Measurements from ENCODE around the gene CACNA1I.

Gene CACNA1I

DNA sequence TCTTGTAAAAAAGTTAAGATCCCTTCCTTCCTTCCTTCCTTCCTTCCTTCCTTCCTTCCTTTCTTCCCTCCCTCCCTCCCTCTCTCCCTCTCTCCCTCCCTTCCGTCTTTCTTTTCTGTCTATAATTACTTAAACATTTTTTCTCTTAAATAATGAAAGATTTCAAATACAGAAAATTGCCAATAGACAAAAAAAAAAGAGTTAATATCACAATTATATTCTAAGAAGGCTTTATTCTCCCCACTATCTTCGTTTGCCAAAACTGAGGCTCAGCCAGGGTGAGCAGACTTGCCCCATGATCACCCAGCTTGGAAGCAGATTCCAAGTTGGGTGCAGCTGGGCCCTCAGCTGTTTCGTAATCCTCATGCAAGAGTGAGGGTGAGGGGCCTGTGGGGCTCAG, 327 bp upstream of the CACNA1I start:
- DNase-seq = no peak

DNA sequence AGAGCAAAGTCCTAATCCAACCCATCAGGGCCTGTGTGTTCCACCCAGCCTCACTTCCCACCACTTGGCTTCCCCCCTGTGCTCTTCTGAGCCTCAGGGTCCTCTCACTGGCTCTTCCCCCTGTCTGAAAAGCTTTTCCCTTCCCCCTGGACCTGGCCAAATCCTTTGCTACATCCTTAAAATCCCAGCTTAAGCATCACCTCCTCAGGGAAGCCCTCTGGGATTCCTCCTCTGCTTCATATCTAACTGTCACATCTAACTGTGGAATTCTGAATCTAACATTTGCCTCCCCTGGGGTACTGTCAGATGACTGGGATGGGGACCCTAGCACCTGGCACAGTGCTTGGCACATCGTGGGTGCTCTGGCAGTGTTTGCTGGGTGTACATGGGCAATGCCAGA, 985 bp downstream of the CACNA1I start:
- no peak for DNase-seq

GRCh38 chr22:39574779-39575551, 4.4 kb downstream of the CACNA1I start:
- DNase-seq = no peak

DNA sequence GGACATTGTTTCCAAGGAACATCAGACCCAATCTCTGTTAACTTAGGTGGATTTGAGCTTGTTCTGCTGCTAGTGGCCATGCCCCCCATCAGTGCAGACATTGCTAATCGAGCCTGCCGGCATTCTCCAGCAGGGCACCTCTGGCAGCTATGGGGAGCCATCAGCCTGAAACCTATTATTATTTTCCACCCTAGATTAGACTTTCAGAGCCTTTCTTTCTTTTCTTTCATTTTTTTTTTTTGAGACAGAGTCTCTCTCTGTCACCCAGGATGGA, 4.9 kb downstream of the CACNA1I start:
- no peak for DNase-seq

DNA sequence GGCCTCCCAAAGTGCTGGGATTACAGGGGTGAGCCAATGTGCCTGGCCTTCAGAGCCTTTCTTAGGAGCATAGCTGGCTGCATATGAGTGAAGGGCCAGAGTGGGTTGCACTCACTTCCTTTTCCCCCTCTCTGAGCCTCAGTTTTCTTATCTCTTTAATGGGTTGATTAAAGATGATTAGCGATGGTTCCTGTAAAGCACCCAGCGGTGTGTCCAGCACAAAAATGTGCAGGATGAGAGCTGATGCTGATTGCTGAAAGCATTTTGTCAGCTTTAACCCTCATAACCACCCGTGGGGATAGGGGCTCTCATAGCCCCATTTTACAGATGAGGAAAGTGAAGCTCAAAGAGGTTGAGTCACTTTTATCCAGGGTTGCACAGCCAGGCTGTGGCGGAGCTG, 5.5 kb downstream of the CACNA1I start:
- no peak for DNase-seq

DNA sequence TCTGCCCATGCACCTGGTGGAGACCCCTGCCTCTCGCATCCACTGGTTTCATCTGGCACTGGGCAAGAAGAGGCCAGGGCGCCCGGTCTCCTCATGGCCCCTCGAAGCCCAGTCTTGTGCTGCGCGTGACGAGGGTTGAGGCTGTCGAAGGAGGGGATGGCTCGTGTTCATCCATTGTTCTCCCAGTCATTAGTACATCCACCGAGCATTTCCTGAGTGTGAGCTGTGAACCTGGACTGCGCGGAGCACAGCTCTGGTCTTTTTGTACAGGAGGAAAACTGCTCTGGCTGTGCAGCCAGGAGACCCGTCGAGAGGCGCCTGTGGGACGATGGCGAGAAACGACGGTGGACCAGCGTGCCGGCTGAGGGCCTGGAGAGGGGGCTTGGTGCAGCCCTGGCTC, 6.8 kb downstream of the CACNA1I start:
- no peak for DNase-seq

GRCh38 chr22:39577900-39578299, 7.3 kb downstream of the CACNA1I start:
- no peak for DNase-seq

DNA sequence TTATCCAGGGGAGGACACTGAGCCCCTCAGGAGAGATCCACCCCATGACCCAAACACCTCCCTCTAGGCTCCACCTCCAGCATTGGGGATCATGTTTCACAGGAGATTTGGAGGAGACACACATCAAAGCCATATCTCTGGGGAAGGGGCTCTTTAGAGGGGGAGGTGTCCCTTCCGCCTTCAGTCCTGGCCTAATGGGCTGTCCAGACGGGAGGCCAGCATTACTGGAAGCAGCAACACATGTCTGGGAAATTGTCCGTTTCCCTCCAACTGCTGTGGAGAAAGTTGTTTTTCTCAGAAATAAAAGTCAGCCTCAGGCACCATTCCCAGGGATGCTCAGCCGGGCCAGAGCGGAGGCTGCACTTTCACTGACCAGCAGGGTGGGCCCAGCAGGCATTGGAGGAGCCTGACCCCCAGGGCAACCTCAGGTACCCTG, 9.5 kb downstream of the CACNA1I start:
- no peak for DNase-seq

DNA sequence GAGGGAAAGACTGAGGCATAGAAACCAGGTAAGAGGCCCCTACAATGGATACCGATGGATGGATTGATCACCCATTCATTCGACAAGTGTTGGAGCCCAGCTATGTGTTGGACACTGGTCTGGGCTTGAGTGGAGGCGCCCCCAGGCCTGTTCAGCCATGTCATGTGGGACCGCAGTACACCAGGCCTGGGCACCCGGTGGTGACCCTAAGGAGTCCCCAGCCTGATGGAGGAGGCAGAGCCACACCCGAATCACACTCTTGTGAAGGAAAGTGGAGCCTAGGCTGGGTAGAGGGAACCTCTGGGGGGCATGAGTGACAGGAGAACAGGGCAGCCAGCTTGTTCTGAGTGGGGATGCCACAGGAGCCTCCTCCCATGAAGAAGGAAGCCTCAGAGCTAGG, 10.2 kb downstream of the CACNA1I start:
- no peak for DNase-seq

DNA sequence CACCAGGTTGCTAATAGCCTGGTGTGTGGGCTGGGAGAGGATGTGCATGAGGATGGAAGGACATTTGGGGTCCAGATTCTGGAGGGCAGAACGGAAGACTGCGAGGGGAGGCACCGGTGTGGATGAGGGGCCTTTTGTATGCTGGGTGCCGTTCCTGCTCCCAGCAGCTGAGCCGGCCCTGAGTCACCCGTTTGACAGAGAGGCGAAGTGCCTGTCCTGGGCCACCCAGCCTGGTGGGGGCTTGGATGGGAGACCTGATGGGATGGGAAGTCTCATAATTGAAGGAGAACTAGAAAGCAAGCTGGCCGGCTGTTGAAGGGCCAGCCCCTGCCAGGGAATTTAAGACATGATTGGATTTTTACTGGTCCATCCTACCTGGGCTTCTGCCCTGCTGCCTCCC, 10.8 kb downstream of the CACNA1I start:
- DNase-seq = no peak

DNA sequence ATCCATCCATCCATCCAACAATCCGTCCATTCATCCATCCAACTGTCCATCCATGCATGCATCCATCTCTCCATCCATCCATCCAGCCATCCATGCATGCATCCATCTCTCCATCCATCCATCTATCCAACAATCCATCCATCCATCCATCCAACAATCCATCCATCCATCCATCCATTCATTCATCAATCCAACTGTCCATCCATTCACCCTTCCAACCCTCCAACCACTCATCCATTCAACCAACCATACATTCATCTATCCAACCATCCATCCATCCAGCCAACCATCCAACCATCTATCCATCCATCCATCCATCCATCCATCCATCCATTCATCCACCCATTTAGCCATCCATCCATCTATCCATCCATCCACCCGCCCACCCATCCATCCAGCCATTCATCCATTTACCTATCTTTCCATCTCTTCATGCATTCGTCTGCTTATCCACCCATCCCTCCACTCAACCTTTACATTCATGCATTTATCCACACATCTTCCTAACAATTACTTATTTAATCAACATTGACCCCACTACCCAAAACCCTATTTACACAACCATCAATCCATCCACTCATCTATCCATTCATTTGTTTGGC, 12.6 kb downstream of the CACNA1I start:
- DNase-seq = no peak

DNA sequence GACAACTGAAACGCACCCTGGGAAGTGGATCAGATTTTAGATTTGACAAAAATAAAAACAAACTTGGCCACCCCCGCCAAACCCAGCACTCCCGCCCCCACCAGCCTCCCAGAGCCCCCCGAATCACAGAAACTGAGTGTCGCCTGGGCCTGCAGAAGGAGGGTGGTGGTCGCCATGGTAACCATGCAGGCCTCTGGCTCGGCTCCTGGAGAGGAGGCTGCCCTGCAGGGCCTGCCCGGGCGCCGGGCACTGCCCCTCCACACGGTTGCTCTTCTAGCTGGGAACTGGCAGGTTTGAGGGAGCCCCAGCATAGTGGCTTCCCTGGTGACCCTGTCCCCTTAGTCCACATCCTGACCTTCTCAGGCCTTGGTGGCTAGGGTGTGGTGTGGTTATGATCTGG, 19.3 kb downstream of the CACNA1I start:
- DNase-seq = no peak

DNA sequence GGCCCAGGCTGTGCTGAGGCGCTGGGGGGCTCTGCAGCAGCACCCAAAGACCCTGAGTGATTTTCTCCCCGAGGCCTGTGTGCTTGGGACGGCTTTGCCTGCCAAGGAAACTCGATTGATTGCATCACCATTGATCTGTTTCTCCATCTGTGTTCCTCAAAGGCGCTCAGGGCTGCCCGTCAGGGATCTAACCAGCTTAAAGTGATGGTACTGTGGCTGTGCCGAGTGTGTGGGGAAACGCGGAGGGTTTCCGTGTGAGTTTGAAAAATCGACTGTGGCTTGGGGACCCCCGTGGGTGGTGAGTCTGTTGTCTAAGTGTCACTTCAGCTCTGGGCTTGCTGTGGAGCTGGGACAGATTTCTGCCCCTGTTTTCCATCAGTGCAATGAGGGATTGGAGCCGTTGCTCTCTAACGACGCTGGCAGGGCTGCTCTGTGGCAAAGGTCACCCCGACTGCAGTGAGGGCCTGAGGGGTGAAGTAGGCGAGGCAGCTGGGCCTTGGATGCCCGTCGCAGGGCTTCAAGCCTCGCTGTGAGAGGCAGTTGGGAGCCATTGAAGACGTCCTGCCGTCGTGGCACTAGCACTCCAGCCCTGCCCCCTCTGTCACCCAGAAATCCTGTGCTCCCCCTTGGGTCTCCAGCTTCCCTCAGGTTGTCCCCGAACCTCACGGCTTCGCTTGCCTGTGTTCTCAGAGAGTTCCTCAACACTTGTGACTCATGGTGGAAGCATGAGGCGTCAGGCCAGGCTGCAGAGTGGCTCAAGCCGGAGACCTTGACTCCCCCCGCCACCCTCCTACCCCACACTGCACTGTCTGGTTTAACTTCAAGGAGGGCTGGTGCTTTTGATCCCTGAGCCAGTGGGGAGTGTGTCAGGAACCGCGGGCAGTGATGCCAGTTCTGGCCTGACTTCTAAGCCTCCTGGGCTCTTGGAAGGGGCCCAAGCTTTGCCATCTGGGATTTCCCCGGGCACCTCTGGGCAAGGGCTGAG, 21.8 kb downstream of the CACNA1I start:
- DNase-seq = no peak

DNA sequence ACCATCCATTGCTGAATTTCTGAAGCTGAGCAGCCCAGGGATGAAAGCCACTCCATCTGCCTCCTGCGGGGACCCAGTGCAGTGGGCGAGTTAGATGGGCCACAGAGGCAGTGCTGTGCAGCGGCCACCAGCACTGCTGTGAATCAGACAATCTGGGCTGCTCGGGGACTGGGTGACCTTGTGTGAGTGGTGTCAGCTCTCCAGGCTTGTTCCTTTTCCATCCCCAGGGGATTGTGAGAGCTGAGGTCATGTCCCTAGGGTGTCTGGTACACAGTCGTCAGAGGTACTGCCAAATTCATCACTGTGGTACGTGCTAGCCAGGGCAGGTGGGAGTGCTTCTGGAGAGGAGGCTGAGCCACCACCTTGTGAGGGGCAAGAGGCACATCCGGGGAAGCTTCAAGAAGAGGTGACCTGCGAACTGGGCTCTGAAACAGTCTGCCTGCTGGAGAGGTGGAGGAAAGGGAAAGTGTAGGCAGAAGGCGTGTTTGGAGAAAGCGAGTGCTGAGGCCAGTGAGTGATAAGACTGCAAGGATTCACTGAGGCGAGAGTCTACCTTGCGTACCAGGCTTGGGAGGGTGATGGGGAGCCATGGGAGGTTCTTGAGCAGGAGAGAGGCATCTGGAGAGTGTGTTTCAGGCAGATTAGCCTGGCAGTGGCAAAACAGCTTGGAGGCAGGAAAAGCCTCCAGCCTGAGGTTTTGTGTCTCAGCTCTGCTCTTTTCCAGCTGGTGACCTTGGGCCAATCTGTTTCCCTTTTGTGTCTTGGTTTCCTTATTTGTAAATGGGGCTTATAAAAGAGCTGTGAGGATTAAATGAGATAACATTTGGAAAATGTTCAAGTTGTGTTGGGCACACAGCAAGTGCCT, 22.7 kb downstream of the CACNA1I start:
- no peak for DNase-seq

GRCh38 chr22:39593931-39594285, 23.4 kb downstream of the CACNA1I start:
- no peak for DNase-seq

GRCh38 chr22:39594411-39594810, 23.9 kb downstream of the CACNA1I start:
- no peak for DNase-seq

DNA sequence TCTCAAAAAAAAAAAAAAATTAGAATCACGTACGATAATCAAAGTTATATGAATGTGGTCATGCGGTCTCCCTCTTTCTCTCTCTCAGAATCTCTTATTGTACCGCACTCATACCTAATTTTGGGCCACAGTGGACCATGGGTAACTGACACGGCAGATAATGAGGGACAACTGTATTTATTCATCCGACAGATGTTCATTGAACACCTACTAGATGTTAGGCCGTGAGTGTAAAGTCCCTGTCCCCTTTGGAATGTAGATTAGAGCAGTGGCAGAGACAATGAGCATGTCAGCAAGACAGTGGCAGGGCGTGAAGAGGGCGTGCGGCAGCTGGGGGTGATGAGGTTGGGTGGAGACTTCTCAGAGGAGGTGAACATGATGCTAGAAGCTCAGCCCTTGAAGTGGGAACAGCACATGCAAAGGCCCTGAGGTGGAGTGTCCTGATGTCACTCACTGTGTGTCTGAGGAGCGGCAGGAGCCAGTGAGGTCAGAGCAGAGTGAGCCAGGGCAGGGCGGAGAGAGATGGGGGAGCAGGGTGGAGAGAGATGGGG, 25.1 kb downstream of the CACNA1I start:
- DNase-seq = no peak

DNA sequence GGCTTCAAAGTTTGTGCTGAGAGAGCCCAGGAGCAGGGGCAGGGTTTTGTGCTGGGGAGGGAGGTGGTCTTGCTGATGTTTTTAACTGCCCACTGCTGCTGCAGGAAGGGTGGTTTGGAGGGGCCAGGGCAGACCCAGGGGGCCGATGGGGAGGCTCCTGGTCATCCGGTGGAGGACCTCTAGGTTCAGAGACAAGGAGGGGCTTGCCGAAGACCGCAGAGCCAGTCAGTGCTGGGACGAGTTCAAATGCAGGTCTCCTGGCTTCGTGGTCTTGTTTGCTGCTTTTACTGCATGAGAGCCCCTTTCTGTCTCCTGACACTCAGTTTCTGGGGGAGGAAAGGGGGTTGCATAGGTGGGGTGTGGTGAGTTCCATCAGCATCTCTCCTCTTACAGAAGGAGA, 26.0 kb downstream of the CACNA1I start:
- DNase-seq = no peak

- no peak for DNase-seq
Observed at GRCh38 chr22:39597236-39597869, 26.8 kb downstream of the CACNA1I start.

- DNase-seq = peak; percentile 22
Observed at GRCh38 chr22:39598017-39598965, 27.7 kb downstream of the CACNA1I start.

All from NCI-H526 treated with DMSO at 0.1 percent for 48 hours (cell line).